ENCODE results near the gene CDKL4. TPM values are rescaled to one million over a fixed set of nuclear protein-coding genes. Genes with fewer than 3 reads are reported as not detected.

CDKL4 gene
- total and polyA plus RNA-seq, 2 donors (not counting 1 experiment from before 2014, with no cell fraction given): 0.18 to 3.0 TPM

DNA sequence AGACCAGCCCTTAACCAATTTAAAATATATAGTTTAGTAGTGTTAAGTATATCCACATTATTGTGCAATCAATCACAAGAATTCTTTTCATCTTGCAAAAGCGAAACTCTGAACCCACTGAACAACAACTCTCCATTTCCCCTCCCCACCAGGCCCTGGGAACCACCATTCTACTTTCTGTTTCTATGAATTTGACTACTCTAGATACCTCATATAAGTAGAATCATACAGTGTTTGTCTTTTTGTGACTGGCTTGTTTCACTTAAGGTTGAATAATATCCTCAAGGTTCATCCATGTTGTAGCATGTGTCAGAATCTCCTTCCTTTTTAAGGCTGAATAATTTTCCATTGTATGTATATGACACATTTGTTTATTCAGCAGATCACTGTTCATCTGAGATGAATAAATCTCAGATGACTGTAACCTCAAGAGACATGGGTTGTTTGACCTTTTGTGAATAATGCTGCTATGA lies 114.8 kb downstream of the CDKL4 start:
- Histone ChIP-seq H3K36me3 (ENCODE audit: control insufficient read depth, insufficient read depth, low read length) (no peaks in the 10 kb centered on the region), H3K4me2 (ENCODE audit: extremely low read depth, insufficient read depth, low read length) (no peak overlapping the region), H3K27ac (ENCODE audit: insufficient read depth, low read length) (no peak overlapping the region), H3K9ac (ENCODE audit: insufficient read depth, low read length) (no peak overlapping the region), H3K79me2 (ENCODE audit: control insufficient read depth, insufficient read depth, low read length) (no peaks in the 10 kb centered on the region), H3K4me3 (replicated peaks in 1 of 4; ENCODE audit: control extremely low read depth in 1 of 4, insufficient read depth in 1 of 4, low read depth in 3 of 4, low read length in 4 of 4) (no peak overlapping the region), H2AFZ (ENCODE audit: low read length) (no peak overlapping the region), H3K4me1 (ENCODE audit: control insufficient read depth, extremely low read depth, insufficient read depth, low read length) (peaks cover 4% of the 10 kb centered on the region), H4K20me1 (ENCODE audit: control insufficient read depth, extremely low read depth, insufficient read depth, low read length) (no peaks in the 10 kb centered on the region), H3K27me3 (ENCODE audit: control insufficient read depth, insufficient read depth, low read length) (no peaks in the 10 kb centered on the region), H3K9me3 (ENCODE audit: control insufficient read depth, insufficient read depth, low read depth, low read length) (no peaks in the 10 kb centered on the region)
- DNase-seq (ENCODE audit: low read depth in 2 of 2): peak in 1 of 2 donors; percentile 35
- no peak for TF ChIP-seq EZH2 (IDR thresholded peaks at IDR 0.05; ENCODE audit: low read length, missing control alignments)
- TF ChIP-seq, protein P1, sequence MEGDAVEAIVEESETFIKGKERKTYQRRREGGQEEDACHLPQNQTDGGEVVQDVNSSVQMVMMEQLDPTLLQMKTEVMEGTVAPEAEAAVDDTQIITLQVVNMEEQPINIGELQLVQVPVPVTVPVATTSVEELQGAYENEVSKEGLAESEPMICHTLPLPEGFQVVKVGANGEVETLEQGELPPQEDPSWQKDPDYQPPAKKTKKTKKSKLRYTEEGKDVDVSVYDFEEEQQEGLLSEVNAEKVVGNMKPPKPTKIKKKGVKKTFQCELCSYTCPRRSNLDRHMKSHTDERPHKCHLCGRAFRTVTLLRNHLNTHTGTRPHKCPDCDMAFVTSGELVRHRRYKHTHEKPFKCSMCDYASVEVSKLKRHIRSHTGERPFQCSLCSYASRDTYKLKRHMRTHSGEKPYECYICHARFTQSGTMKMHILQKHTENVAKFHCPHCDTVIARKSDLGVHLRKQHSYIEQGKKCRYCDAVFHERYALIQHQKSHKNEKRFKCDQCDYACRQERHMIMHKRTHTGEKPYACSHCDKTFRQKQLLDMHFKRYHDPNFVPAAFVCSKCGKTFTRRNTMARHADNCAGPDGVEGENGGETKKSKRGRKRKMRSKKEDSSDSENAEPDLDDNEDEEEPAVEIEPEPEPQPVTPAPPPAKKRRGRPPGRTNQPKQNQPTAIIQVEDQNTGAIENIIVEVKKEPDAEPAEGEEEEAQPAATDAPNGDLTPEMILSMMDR (conservative IDR thresholded peaks at IDR 0.05 in 1 of 2, IDR thresholded peaks at IDR 0.05 in 1 of 2; ENCODE audit: low read depth in 1 of 2, low read length in 2 of 2): no peak

DNA sequence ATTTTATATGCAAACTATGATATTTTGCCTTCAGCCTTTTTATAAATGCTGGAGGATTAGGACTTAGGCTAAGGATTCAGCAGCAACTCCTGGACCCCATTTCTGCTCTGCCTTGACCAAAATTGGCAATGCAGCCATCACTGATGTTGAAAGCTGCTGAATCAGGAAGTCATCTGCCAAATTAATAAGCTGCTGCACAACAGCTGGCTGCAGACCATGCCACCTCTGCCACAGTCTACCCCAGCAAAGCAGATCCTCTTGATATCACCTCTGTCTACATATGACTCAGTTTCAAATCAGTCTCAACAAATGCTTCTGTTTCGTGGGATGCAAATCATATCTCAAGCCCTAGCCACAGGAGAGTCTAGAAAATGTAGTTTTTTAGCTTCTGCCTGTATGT lies 115.8 kb downstream of the CDKL4 start:
- peak overlapping the region; percentile 23 for H3K27ac ChIP-seq (ENCODE audit: insufficient read depth, low read length)
- H3K36me3 ChIP-seq (ENCODE audit: control insufficient read depth, insufficient read depth, low read length): no peaks in the 10 kb centered on the region
- no peaks in the 10 kb centered on the region for H4K20me1 ChIP-seq (ENCODE audit: control insufficient read depth, extremely low read depth, insufficient read depth, low read length)
- H3K4me3 ChIP-seq (replicated peaks in 1 of 4; ENCODE audit: control extremely low read depth in 1 of 4, insufficient read depth in 1 of 4, low read depth in 3 of 4, low read length in 4 of 4): peak overlapping the region in 1 of 4 experiments; percentile 35
- TF ChIP-seq, protein P1 (conservative IDR thresholded peaks at IDR 0.05 in 1 of 2, IDR thresholded peaks at IDR 0.05 in 1 of 2; ENCODE audit: low read depth in 1 of 2, low read length in 2 of 2): no peak
- no peak for TF ChIP-seq EZH2 (IDR thresholded peaks at IDR 0.05; ENCODE audit: low read length, missing control alignments)
- H3K79me2 ChIP-seq (ENCODE audit: control insufficient read depth, insufficient read depth, low read length): no peaks in the 10 kb centered on the region
- no peaks in the 10 kb centered on the region for H3K9me3 ChIP-seq (ENCODE audit: control insufficient read depth, insufficient read depth, low read depth, low read length)
- H3K27me3 ChIP-seq (ENCODE audit: control insufficient read depth, insufficient read depth, low read length): no peaks in the 10 kb centered on the region
- H3K9ac ChIP-seq (ENCODE audit: insufficient read depth, low read length): no peak overlapping the region
- peaks cover 4% of the 10 kb centered on the region for H3K4me1 ChIP-seq (ENCODE audit: control insufficient read depth, extremely low read depth, insufficient read depth, low read length)
- peak overlapping the region; percentile 66 for H3K4me2 ChIP-seq (ENCODE audit: extremely low read depth, insufficient read depth, low read length)
- DNase-seq (ENCODE audit: low read depth in 2 of 2): peak; percentile 27 to 72
- H2AFZ ChIP-seq (ENCODE audit: low read length): peak overlapping the region; percentile 27

Other genes starting within 250 kb of the CDKL4 start
- 15.9 and 27.6 TPM in 2 replicates for gene SOS1, start 122.9 kb downstream of the CDKL4 start, total RNA-seq
- gene SOS1, start 122.9 kb downstream of the CDKL4 start, polyA plus RNA-seq: 20.2 and 24.9 TPM in 2 replicates
- gene MAP4K3, start 193.3 kb upstream of the CDKL4 start, total RNA-seq: 24.9 and 40.8 TPM in 2 replicates
- 32.1 and 75.7 TPM in 2 replicates for gene MAP4K3, start 193.3 kb upstream of the CDKL4 start, polyA plus RNA-seq